Endothelial cell of umbilical vein (primary cell): Measurements from ENCODE around the gene NRDC. TPM values are rescaled to one million over a fixed set of nuclear protein-coding genes. Genes with fewer than 3 reads are reported as not detected.

ENCODE experiments used
- BruUV-seq: library from RNA; stranded (reverse); fragments of 400-500 nt; replicated peaks from 2 replicates; lab custom pipeline; 2021; lab: Mats Ljungman, UMichigan
- CTCF ChIA-PET: fragments of 300-600, 350-600 bp; sonication (Branson Sonifier 250); formaldehyde crosslinking; loops from one replicate; lab custom pipeline; 2021; ENCODE audit warnings: antibody characterized with exemption, inconsistent platforms; lab: Charles Lee
- POLR2A ChIA-PET: fragments of 300-600, 350-600 bp; sonication (Branson Sonifier 250); formaldehyde crosslinking; loops from one replicate; lab custom pipeline; 2021; ENCODE audit warnings: antibody characterized with exemption, inconsistent platforms; lab: Charles Lee
- DNase-seq: peaks from one replicate; pipeline ENCODE4 v3.0.0-alpha.2; 2011; ENCODE audit warnings: low read depth, low spot score
- FAIRE-seq: peaks from 2 replicates; lab custom pipeline; 2011; peaks lifted over from hg19 to GRCh38; lab: Jason Lieb, UNC
- H2AFZ ChIP-seq: 2 replicates; pipeline ENCODE4 v1.6.0; 2012; ENCODE audit warnings: low read depth, low read length, control low read depth, inconsistent platforms
- H3K27ac ChIP-seq: 2 replicates; pipeline ENCODE4 v1.5.1; 2011; ENCODE audit warnings: low read depth, mild to moderate bottlenecking, control low read depth, low read length, moderate library complexity; ENCODE audit not compliant: insufficient read depth
- H3K27me3 ChIP-seq, 2 experiments: 2 replicates each; pipeline versions ENCODE4 v1.6.0 to v1.6.1; 2011; ENCODE audit warnings: low read length in 2 of 2, mixed read lengths in 1 of 2; ENCODE audit not compliant: control insufficient read depth in 2 of 2, insufficient read depth in 2 of 2
- H3K36me3 ChIP-seq, 2 experiments: 2 replicates in 1 of 2; 3 replicates in 1 of 2; pipeline ENCODE4 v1.5.1; 2011; ENCODE audit warnings: low read length in 2 of 2, mild to moderate bottlenecking in 1 of 2, moderate library complexity in 1 of 2; ENCODE audit not compliant: control insufficient read depth in 2 of 2, insufficient read depth in 2 of 2; ENCODE audit errors: extremely low read depth in 1 of 2
- H3K4me1 ChIP-seq: 3 replicates; pipeline ENCODE4 v1.5.1; 2011; ENCODE audit warnings: mild to moderate bottlenecking, low read length; ENCODE audit not compliant: control insufficient read depth, insufficient read depth; ENCODE audit errors: extremely low read depth
- H3K4me2 ChIP-seq: 2 replicates; pipeline ENCODE4 v1.6.1; 2011; ENCODE audit warnings: low read length, control low read depth, mixed read lengths; ENCODE audit not compliant: insufficient read depth
- H3K4me3 ChIP-seq, 3 experiments: fragments of 200-600 bp in 1 of 3; sonication (generic), shearing (Covaris generic) in 1 of 3; replicated peaks in 1 of 3; 2 replicates each; pipeline ENCODE4 v1.5.1; 2011 to 2016; ENCODE audit warnings: control low read depth in 3 of 3, low read length in 3 of 3, mild to moderate bottlenecking in 2 of 3, inconsistent platforms in 1 of 3, low read depth in 1 of 3, moderate library complexity in 1 of 3; ENCODE audit not compliant: insufficient read depth in 1 of 3
- H3K79me2 ChIP-seq: 2 replicates; pipeline ENCODE4 v1.6.0; 2012; ENCODE audit warnings: low read length, inconsistent platforms; ENCODE audit not compliant: control insufficient read depth, insufficient read depth
- H3K9ac ChIP-seq: replicated peaks from 2 replicates; pipeline ENCODE3; 2011; ENCODE audit warnings: low read length, control low read depth; ENCODE audit not compliant: insufficient read depth; ENCODE audit errors: extremely low read depth
- H3K9me1 ChIP-seq: replicated peaks from 3 replicates; pipeline ENCODE4 v1.6.0; 2011; ENCODE audit warnings: mild to moderate bottlenecking, low read length; ENCODE audit not compliant: control insufficient read depth, insufficient read depth; ENCODE audit errors: extremely low read depth
- H3K9me3 ChIP-seq: replicated peaks from 2 replicates; pipeline ENCODE4 v1.5.1; 2012; ENCODE audit warnings: low read length, inconsistent platforms; ENCODE audit not compliant: control insufficient read depth, insufficient read depth
- H4K20me1 ChIP-seq: replicated peaks from 2 replicates; pipeline ENCODE3; 2011; ENCODE audit warnings: mild to moderate bottlenecking, low read length; ENCODE audit not compliant: control insufficient read depth, insufficient read depth; ENCODE audit errors: extremely low read depth
- CTCF ChIP-seq, 2 donors: IDR thresholded peaks; 1 replicate in 1 of 2; 2 replicates in 1 of 2; pipeline ENCODE4 v1.5.1; 2011; ENCODE audit warnings: low read length in 2 of 2, mild to moderate bottlenecking in 2 of 2, moderate library complexity in 2 of 2, control low read depth in 1 of 2, inconsistent platforms in 1 of 2, low read depth in 1 of 2; ENCODE audit not compliant: insufficient read depth in 1 of 2; ENCODE audit errors: extremely low read depth in 1 of 2
- EZH2 ChIP-seq: IDR thresholded peaks from 2 replicates; pipeline ENCODE4 v1.6.1; 2012; ENCODE audit warnings: borderline replicate concordance, low read depth, mild to moderate bottlenecking, moderate library complexity, low read length, inconsistent platforms; ENCODE audit not compliant: severe bottlenecking
- FOS ChIP-seq: IDR thresholded peaks from 2 replicates; pipeline ENCODE4 v1.6.1; 2011; ENCODE audit warnings: mild to moderate bottlenecking, low read length, moderate library complexity, borderline replicate concordance; ENCODE audit not compliant: insufficient read depth
- GATA2 ChIP-seq: IDR thresholded peaks from 2 replicates; pipeline ENCODE4 v1.7.0; 2011; ENCODE audit warnings: low read depth, mild to moderate bottlenecking, moderate library complexity, mixed read lengths, low read length; ENCODE audit not compliant: insufficient read length, insufficient read depth
- JUN ChIP-seq: IDR thresholded peaks from 2 replicates; pipeline ENCODE4 v1.6.1; 2011; ENCODE audit warnings: borderline replicate concordance, low read depth; ENCODE audit not compliant: insufficient read length, insufficient read depth
- MAX ChIP-seq: IDR thresholded peaks from 2 replicates; pipeline ENCODE4 v1.6.1; 2011; ENCODE audit not compliant: insufficient read depth, insufficient read length
- MYC ChIP-seq: IDR thresholded peaks from one replicate; pipeline ENCODE4 v1.6.1; 2011; ENCODE audit warnings: mild to moderate bottlenecking, low read depth, low read length
- POLR2A ChIP-seq: IDR thresholded peaks from 2 replicates; pipeline ENCODE4 v1.6.1; 2012; ENCODE audit warnings: low read depth, mild to moderate bottlenecking, control low read depth, low read length
- POLR2AphosphoS5 ChIP-seq: IDR thresholded peaks from 2 replicates; pipeline ENCODE4 v1.6.1; 2012; ENCODE audit warnings: low read depth, mild to moderate bottlenecking, control low read depth, low read length, moderate library complexity; ENCODE audit not compliant: insufficient read depth
- dilution Hi-C: fragments of 300-500 bp; cut with MboI; formaldehyde crosslinking; loops from one replicate; pipeline ENCODE4 v1.15.0; 2019; ENCODE audit warnings: low sequenced_read_pairs; ENCODE audit not compliant: extremely low pct_ligation_motif_present
- intact Hi-C: fragments of 100-400 bp; cut with micrococcal nuclease; formaldehyde crosslinking; loops from one replicate; pipeline ENCODE4 v1.10.0; 2022
- polyA plus RNA-seq, 4 experiments: library from polyadenylated mRNA; depleted of rRNA in 3 of 4; stranded (reverse) in 3 of 4; unstranded in 1 of 4; fragments of >200 nt; gene quantifications; 2 replicates each; pipeline versions ENCODE4 v1.2.1 to v1.2.3, GENCODE V29; 2011 to 2012; ENCODE audit warnings: missing spikeins in 1 of 4
- total RNA-seq: library from RNA; stranded (reverse); gene quantifications from 2 replicates; pipeline ENCODE4 v1.2.3, GENCODE V29; 2021

Gene NRDC
- total and polyA plus RNA-seq, 2 donors (not counting 3 experiments of a cell fraction or from before 2014, with no cell fraction given), result 41.8 to 146 TPM

- H3K4me1 ChIP-seq, result peaks cover 12% of the 10 kb centered on the region
- TF ChIP-seq POLR2A (no peak), CTCF (IDR thresholded peaks at IDR 0.05; ENCODE audit: extremely low read depth in 1 of 2, insufficient read depth in 1 of 2, low read depth in 1 of 2, low read length in 2 of 2) (no peak), POLR2AphosphoS5 (no peak), GATA2 (no peak)
- H4K20me1 ChIP-seq, result no peaks in the 10 kb centered on the region
Measured at GRCh38 chr1:51920130-51920529, 41.6 kb upstream of the NRDC start.

GRCh38 chr1:51919684-51920083 lies 41.2 kb upstream of the NRDC start:
- no peaks in the 10 kb centered on the region for H3K27me3 ChIP-seq
- peaks cover 12% of the 10 kb centered on the region for H3K4me1 ChIP-seq
- H3K79me2 ChIP-seq, result no peaks in the 10 kb centered on the region
- no peaks in the 10 kb centered on the region for H3K36me3 ChIP-seq
- no peaks in the 10 kb centered on the region for H3K9me3 ChIP-seq
- no peaks in the 10 kb centered on the region for H4K20me1 ChIP-seq
- dilution Hi-C loops (no loop called here), intact Hi-C loops (no loop called here)
- no peaks in the 10 kb centered on the region for H3K9me1 ChIP-seq
- CTCF ChIA-PET, result interaction anchor here (4.9 kb wide), 1 partner anchor 22 kb away, joined by 31 read pairs; no protein-coding TSS in a partner anchor
- no peak overlapping the region for H3K9ac ChIP-seq
- FAIRE-seq (no peak), DNase-seq (no peak)
- no peak overlapping the region for H3K27ac ChIP-seq
- H3K4me3 ChIP-seq, result no peak overlapping the region
- POLR2A ChIA-PET, result no interaction called here
- no peak overlapping the region for H3K4me2 ChIP-seq
- H2AFZ ChIP-seq, result no peak overlapping the region
- BruUV-seq, result no TSS peak
- TF ChIP-seq MAX (no peak), POLR2A (no peak), GATA2 (no peak), MYC (no peak), EZH2 (no peak), JUN (no peak), CTCF (IDR thresholded peaks at IDR 0.05; ENCODE audit: extremely low read depth in 1 of 2, insufficient read depth in 1 of 2, low read depth in 1 of 2, low read length in 2 of 2) (no peak), POLR2AphosphoS5 (no peak), FOS (no peak)

More at GRCh38 chr1:51920130-51920529, 41.6 kb upstream of the NRDC start:
- CTCF ChIA-PET, result interaction anchor here (4.9 kb wide), 1 partner anchor 23 kb away, joined by 31 read pairs; no protein-coding TSS in a partner anchor
- POLR2A ChIA-PET, result no interaction called here
- Histone ChIP-seq H3K9ac (no peak overlapping the region), H3K4me3 (no peak overlapping the region), H3K4me2 (no peak overlapping the region), H3K27ac (no peak overlapping the region), H3K27me3 (no peaks in the 10 kb centered on the region), H3K79me2 (no peaks in the 10 kb centered on the region), H2AFZ (peak overlapping the region; percentile 37), H3K9me1 (no peaks in the 10 kb centered on the region), H3K36me3 (no peaks in the 10 kb centered on the region), H3K9me3 (no peaks in the 10 kb centered on the region)
- peak; percentile 63 for FAIRE-seq
- dilution Hi-C loops, result no loop called here
- no TSS peak for BruUV-seq
- DNase-seq, result peak; percentile 17
- intact Hi-C loops, result no loop called here
